ENCODE measurements around the gene RBM12. TPM values are rescaled to one million over a fixed set of nuclear protein-coding genes. Genes with fewer than 3 reads are reported as not detected.

The RBM12 gene
- total RNA-seq, 1 experiment from 2014 or later = 125 TPM

DNA sequence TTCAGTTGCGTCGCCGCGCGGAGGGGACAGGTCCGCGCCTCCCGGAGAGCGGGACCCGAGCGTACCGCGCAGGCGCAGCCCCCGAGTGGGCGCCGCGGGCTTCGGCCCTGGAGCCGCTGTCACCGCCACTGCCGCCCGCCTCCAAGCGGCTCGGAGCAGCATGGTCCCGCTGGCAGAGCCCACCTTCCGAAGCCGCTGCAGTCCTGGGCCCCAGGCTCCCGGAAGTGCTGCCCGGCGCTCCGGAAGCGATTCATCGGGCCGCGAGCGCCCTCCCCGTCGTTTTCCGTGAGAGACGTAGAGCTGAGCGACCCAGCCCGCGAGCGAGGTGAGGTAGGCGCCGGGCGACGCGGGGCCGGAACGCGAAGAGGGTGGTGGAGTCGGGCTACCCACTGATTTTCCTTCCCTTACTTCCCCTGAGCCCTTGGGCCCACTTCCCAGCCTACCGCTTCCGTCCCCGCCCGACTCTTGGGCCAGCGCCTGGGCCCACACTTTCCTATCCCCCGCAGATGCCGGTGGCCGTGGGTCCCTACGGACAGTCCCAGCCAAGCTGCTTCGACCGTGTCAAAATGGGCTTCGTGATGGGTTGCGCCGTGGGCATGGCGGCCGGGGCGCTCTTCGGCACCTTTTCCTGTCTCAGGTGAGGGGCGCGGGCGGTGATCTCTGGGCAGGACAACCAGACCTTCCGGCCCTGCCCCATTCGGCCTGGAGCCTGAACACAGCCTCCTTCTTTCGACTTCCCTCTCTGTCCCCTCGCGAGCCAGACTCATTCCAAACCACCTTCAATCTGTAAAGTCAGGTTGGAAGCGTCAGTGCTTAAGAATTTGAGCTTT lies 34.6 kb upstream of the RBM12 start, which contains the start of the genes NFS1 and ROMO1 (continued):
- TF ChIP-seq, protein P1, sequence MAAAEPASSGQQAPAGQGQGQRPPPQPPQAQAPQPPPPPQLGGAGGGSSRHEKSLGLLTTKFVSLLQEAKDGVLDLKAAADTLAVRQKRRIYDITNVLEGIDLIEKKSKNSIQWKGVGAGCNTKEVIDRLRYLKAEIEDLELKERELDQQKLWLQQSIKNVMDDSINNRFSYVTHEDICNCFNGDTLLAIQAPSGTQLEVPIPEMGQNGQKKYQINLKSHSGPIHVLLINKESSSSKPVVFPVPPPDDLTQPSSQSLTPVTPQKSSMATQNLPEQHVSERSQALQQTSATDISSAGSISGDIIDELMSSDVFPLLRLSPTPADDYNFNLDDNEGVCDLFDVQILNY (CRISPR knock-in tag; IDR thresholded peaks at IDR 0.05) = peak; percentile 79
- TF ChIP-seq JUN (CRISPR knock-in tag; IDR thresholded peaks at IDR 0.05) (0 out of 2 replicates have a peak, but pooled peaks have one; percentile 8), GRHL2 (CRISPR knock-in tag; IDR thresholded peaks at IDR 0.05; ENCODE audit: insufficient replicate concordance, severe bottlenecking) (no peak), FOXP1 (CRISPR knock-in tag; IDR thresholded peaks at IDR 0.05; ENCODE audit: borderline replicate concordance) (peak; percentile 43), PREB (CRISPR knock-in tag; IDR thresholded peaks at IDR 0.05; ENCODE audit: borderline replicate concordance) (peak; percentile 74; the same call in 1 of the 2 replicates), TCF7 (CRISPR knock-in tag; IDR thresholded peaks at IDR 0.05; ENCODE audit: low read depth) (no peak), NR3C1 (CRISPR knock-in tag; conservative IDR thresholded peaks at IDR 0.05; ENCODE audit: low read depth) (peak; percentile 82; the same call in 1 of the 2 replicates), CREM (CRISPR knock-in tag; IDR thresholded peaks at IDR 0.05) (peak; percentile 87), NFE2L1 (CRISPR knock-in tag; IDR thresholded peaks at IDR 0.05) (peak; percentile 74; the same call in 1 of the 2 replicates), NR2C2 (CRISPR knock-in tag; IDR thresholded peaks at IDR 0.05) (peak; percentile 99), SP1 (CRISPR knock-in tag; conservative IDR thresholded peaks at IDR 0.05) (peak; percentile 63), FOXK1 (CRISPR knock-in tag; IDR thresholded peaks at IDR 0.05) (peak; percentile 86), ZNF416 (CRISPR knock-in tag; IDR thresholded peaks at IDR 0.05) (no peak), ZNF232 (CRISPR knock-in tag; IDR thresholded peaks at IDR 0.05) (peak; percentile 78; the same call in 1 of the 2 replicates), HMGXB4 (CRISPR knock-in tag; IDR thresholded peaks at IDR 0.05) (peak; percentile 94), STAT6 (CRISPR knock-in tag; conservative IDR thresholded peaks at IDR 0.05; ENCODE audit: low read depth) (0 out of 2 replicates have a peak, but pooled peaks have one; percentile 48), ZNF138 (CRISPR knock-in tag; conservative IDR thresholded peaks at IDR 0.05) (peak; percentile 89)
- TF ChIP-seq, protein P2, sequence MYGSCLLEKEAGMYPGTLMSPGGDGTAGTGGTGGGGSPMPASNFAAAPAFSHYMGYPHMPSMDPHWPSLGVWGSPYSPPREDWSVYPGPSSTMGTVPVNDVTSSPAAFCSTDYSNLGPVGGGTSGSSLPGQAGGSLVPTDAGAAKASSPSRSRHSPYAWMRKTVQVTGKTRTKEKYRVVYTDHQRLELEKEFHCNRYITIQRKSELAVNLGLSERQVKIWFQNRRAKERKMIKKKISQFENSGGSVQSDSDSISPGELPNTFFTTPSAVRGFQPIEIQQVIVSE (CRISPR knock-in tag; IDR thresholded peaks at IDR 0.05; ENCODE audit: borderline replicate concordance) = no peak
- TF ChIP-seq, protein P3, sequence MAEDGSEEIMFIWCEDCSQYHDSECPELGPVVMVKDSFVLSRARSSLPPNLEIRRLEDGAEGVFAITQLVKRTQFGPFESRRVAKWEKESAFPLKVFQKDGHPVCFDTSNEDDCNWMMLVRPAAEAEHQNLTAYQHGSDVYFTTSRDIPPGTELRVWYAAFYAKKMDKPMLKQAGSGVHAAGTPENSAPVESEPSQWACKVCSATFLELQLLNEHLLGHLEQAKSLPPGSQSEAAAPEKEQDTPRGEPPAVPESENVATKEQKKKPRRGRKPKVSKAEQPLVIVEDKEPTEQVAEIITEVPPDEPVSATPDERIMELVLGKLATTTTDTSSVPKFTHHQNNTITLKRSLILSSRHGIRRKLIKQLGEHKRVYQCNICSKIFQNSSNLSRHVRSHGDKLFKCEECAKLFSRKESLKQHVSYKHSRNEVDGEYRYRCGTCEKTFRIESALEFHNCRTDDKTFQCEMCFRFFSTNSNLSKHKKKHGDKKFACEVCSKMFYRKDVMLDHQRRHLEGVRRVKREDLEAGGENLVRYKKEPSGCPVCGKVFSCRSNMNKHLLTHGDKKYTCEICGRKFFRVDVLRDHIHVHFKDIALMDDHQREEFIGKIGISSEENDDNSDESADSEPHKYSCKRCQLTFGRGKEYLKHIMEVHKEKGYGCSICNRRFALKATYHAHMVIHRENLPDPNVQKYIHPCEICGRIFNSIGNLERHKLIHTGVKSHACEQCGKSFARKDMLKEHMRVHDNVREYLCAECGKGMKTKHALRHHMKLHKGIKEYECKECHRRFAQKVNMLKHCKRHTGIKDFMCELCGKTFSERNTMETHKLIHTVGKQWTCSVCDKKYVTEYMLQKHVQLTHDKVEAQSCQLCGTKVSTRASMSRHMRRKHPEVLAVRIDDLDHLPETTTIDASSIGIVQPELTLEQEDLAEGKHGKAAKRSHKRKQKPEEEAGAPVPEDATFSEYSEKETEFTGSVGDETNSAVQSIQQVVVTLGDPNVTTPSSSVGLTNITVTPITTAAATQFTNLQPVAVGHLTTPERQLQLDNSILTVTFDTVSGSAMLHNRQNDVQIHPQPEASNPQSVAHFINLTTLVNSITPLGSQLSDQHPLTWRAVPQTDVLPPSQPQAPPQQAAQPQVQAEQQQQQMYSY (CRISPR knock-in tag; IDR thresholded peaks at IDR 0.05) = no peak
- TF ChIP-seq, protein P4, sequence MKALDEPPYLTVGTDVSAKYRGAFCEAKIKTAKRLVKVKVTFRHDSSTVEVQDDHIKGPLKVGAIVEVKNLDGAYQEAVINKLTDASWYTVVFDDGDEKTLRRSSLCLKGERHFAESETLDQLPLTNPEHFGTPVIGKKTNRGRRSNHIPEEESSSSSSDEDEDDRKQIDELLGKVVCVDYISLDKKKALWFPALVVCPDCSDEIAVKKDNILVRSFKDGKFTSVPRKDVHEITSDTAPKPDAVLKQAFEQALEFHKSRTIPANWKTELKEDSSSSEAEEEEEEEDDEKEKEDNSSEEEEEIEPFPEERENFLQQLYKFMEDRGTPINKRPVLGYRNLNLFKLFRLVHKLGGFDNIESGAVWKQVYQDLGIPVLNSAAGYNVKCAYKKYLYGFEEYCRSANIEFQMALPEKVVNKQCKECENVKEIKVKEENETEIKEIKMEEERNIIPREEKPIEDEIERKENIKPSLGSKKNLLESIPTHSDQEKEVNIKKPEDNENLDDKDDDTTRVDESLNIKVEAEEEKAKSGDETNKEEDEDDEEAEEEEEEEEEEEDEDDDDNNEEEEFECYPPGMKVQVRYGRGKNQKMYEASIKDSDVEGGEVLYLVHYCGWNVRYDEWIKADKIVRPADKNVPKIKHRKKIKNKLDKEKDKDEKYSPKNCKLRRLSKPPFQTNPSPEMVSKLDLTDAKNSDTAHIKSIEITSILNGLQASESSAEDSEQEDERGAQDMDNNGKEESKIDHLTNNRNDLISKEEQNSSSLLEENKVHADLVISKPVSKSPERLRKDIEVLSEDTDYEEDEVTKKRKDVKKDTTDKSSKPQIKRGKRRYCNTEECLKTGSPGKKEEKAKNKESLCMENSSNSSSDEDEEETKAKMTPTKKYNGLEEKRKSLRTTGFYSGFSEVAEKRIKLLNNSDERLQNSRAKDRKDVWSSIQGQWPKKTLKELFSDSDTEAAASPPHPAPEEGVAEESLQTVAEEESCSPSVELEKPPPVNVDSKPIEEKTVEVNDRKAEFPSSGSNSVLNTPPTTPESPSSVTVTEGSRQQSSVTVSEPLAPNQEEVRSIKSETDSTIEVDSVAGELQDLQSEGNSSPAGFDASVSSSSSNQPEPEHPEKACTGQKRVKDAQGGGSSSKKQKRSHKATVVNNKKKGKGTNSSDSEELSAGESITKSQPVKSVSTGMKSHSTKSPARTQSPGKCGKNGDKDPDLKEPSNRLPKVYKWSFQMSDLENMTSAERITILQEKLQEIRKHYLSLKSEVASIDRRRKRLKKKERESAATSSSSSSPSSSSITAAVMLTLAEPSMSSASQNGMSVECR (CRISPR knock-in tag; IDR thresholded peaks at IDR 0.05; ENCODE audit: borderline replicate concordance) = peak; percentile 67; the same call in 1 of the 2 replicates
- TF ChIP-seq, protein P5, sequence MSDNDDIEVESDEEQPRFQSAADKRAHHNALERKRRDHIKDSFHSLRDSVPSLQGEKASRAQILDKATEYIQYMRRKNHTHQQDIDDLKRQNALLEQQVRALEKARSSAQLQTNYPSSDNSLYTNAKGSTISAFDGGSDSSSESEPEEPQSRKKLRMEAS (CRISPR knock-in tag; IDR thresholded peaks at IDR 0.05) = peak; percentile 87
